HG03457 (cell line): ENCODE measurements around the gene PKD1.
"Not testable (repeated sequence)": the region's sequence is repeated elsewhere in the genome, so short reads cannot be mapped to it uniquely, and the experiment has no call there.

Experiments used
- ATAC-seq: cut with Tn5 transposase; IDR thresholded peaks from one replicate; pipeline ENCODE4 v1.9.1; 2021; ENCODE audit warnings: moderate number of reproducible peaks; ENCODE audit not compliant: unreplicated experiment

PKD1 gene

GRCh38 chr16:2110332-2111008 is 25.2 kb downstream of the PKD1 start:
- ATAC-seq, result not testable (repeated sequence)

- not testable (repeated sequence) for ATAC-seq
Measured at GRCh38 chr16:2109872-2110271, 25.8 kb downstream of the PKD1 start.

- ATAC-seq, result not testable (repeated sequence)
Measured at GRCh38 chr16:2109271-2109580, 26.5 kb downstream of the PKD1 start.

GRCh38 chr16:2108446-2109270 is 27.0 kb downstream of the PKD1 start:
- not testable (repeated sequence) for ATAC-seq

- ATAC-seq, result not testable (repeated sequence)
Measured at GRCh38 chr16:2107791-2108125, 27.9 kb downstream of the PKD1 start.

GRCh38 chr16:2107121-2107790 is 28.4 kb downstream of the PKD1 start:
- not testable (repeated sequence) for ATAC-seq

- not testable (repeated sequence) for ATAC-seq
Measured at GRCh38 chr16:2106211-2106610, 29.5 kb downstream of the PKD1 start.

GRCh38 chr16:2105769-2106168 is 29.9 kb downstream of the PKD1 start:
- not testable (repeated sequence) for ATAC-seq

- not testable (repeated sequence) for ATAC-seq
Measured at GRCh38 chr16:2105291-2105690, 30.4 kb downstream of the PKD1 start.

GRCh38 chr16:2104464-2104863 is 31.2 kb downstream of the PKD1 start:
- not testable (repeated sequence) for ATAC-seq

- no peak for ATAC-seq
Measured at GRCh38 chr16:2102471-2102870, 33.2 kb downstream of the PKD1 start.

- ATAC-seq, result not testable (repeated sequence)
Measured at GRCh38 chr16:2101581-2101980, 34.1 kb downstream of the PKD1 start.

GRCh38 chr16:2097689-2098088 is 38.0 kb downstream of the PKD1 start:
- ATAC-seq, result not testable (repeated sequence)

- ATAC-seq, result no peak
Measured at GRCh38 chr16:2096853-2097595, 38.7 kb downstream of the PKD1 start.

GRCh38 chr16:2095918-2096582 is 39.6 kb downstream of the PKD1 start:
- no peak for ATAC-seq

- ATAC-seq, result no peak
Measured at GRCh38 chr16:2095315-2095853, 40.3 kb downstream of the PKD1 start.

GRCh38 chr16:2093793-2094192 is 41.9 kb downstream of the PKD1 start:
- ATAC-seq, result no peak

- no peak for ATAC-seq
Measured at GRCh38 chr16:2092866-2093265, 42.8 kb downstream of the PKD1 start.

- no peak for ATAC-seq
Measured at GRCh38 chr16:2092256-2092620, 43.5 kb downstream of the PKD1 start.

- no peak for ATAC-seq
Measured at GRCh38 chr16:2091547-2092255, 44.0 kb downstream of the PKD1 start.
